HG02678 (cell line): Measurements from ENCODE around the gene FER1L5.

Experiments
- ATAC-seq: cut with Tn5 transposase; IDR thresholded peaks from one replicate; pipeline ENCODE4 v1.9.1; 2021; ENCODE audit warnings: mild to moderate bottlenecking, moderate library complexity; ENCODE audit not compliant: unreplicated experiment

Gene FER1L5

GRCh38 chr2:96739076-96739632 is 96.6 kb downstream of the FER1L5 start:
- no peak for ATAC-seq

GRCh38 chr2:96739633-96740428 is 97.3 kb downstream of the FER1L5 start, which contains the start of gene LMAN2L:
Gene LMAN2L, minus strand, starts transcription at chr2:96740064. Its CDS starts 24 bp downstream, at chr2:96740040.
- ATAC-seq, result peak; percentile 100

- no peak for ATAC-seq
Observed at GRCh38 chr2:96747061-96747617, 104.6 kb downstream of the FER1L5 start.

GRCh38 chr2:96751800-96752199 is 109.2 kb downstream of the FER1L5 start:
- ATAC-seq, result no peak

GRCh38 chr2:96753661-96754282 is 111.2 kb downstream of the FER1L5 start:
- no peak for ATAC-seq

- no peak for ATAC-seq
Observed at GRCh38 chr2:96754317-96754716, 111.8 kb downstream of the FER1L5 start.
